Bronchial epithelial cell (primary cell): ENCODE measurements around the gene RBM47. TPM values are rescaled to one million over a fixed set of nuclear protein-coding genes. Genes with fewer than 3 reads are reported as not detected.

Experiments
- DNase-seq: peaks from one replicate; pipeline ENCODE4 v3.0.0-alpha.2; 2010; ENCODE audit warnings: low read depth
- FAIRE-seq: peaks from 2 replicates; lab custom pipeline; 2011; peaks lifted over from hg19 to GRCh38; lab: Jason Lieb, UNC
- H3K27me3 ChIP-seq: 2 replicates; pipeline ENCODE4 v1.5.1; 2011; ENCODE audit warnings: low read length; ENCODE audit not compliant: control insufficient read depth, insufficient read depth
- H3K36me3 ChIP-seq: 2 replicates; pipeline ENCODE4 v1.5.1; 2011; ENCODE audit warnings: low read length; ENCODE audit not compliant: control insufficient read depth, insufficient read depth
- H3K4me3 ChIP-seq: 2 replicates; pipeline ENCODE4 v1.5.1; 2011; ENCODE audit warnings: mild to moderate bottlenecking, low read depth, low read length, control low read depth
- total RNA-seq: library from RNA; depleted of rRNA; stranded (reverse); fragments of >200 nt; gene quantifications from 2 replicates; pipeline ENCODE4 v1.2.1, GENCODE V29; 2014
- TF ChIP-seq, protein P1 (sequence below): IDR thresholded peaks from 2 replicates; pipeline ENCODE4 v1.5.1; 2011; ENCODE audit warnings: mild to moderate bottlenecking, moderate library complexity, low read length, control low read depth, inconsistent platforms; ENCODE audit not compliant: insufficient read depth, severe bottlenecking

RBM47 gene
- total RNA-seq, 1 donor from 2014 or later: 35.0 TPM

DNA sequence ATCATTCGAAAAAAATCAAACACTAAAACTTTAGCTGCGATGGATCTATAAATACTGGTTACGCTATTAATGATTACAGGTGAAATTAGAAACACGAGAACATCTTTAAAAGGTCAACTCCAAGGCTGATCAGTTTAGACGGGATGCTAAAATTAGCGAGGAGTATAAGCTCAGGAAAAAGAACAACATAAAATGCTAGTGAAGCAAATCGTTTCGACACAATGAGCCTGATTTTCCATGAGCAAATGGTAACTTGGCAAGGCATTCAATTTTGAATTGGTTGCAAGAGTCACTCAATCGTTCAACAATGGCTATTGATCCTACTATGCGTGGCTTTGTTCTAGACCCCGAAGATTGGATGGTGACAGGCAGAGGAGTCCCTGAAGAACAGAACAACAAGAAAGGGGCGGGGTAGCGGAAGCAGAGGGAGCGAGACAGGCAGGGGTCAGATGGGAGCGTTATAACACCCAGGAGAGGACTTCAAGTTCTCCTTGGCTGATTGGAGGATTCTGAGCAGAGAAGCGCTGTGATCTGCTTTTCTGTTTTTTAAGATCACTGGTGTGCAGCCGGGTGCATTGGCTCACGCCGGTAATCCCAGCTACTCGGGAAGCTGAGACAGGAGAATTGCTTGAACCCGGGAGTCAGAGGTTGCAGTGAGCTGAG, 146.5 kb downstream of the RBM47 start:
- H3K36me3 ChIP-seq: no peaks in the 10 kb centered on the region
- H3K27me3 ChIP-seq: no peaks in the 10 kb centered on the region
- FAIRE-seq: no peak
- no peak overlapping the region for H3K4me3 ChIP-seq
- TF ChIP-seq, protein P1, sequence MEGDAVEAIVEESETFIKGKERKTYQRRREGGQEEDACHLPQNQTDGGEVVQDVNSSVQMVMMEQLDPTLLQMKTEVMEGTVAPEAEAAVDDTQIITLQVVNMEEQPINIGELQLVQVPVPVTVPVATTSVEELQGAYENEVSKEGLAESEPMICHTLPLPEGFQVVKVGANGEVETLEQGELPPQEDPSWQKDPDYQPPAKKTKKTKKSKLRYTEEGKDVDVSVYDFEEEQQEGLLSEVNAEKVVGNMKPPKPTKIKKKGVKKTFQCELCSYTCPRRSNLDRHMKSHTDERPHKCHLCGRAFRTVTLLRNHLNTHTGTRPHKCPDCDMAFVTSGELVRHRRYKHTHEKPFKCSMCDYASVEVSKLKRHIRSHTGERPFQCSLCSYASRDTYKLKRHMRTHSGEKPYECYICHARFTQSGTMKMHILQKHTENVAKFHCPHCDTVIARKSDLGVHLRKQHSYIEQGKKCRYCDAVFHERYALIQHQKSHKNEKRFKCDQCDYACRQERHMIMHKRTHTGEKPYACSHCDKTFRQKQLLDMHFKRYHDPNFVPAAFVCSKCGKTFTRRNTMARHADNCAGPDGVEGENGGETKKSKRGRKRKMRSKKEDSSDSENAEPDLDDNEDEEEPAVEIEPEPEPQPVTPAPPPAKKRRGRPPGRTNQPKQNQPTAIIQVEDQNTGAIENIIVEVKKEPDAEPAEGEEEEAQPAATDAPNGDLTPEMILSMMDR: no peak
- DNase-seq: no peak

DNA sequence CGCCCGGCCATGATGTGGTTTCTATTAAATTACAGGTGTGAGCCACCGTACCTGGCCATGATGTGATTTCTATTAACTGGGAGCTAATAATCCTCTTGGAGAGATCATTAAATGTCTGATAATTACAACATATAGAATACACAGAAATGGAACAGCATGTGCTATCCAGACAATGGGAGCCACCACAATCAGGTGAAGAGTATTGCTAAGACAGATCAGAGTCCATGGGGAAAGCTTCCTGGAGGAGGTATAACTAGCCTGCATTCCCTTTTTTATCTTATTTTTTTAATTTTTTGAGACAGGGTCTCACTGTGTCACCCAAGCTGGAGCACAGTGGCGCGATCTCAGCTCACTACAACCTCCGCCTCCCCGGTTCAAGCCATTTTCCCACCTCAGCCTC, 147.7 kb downstream of the RBM47 start:
- DNase-seq: no peak
- no peaks in the 10 kb centered on the region for H3K36me3 ChIP-seq
- no peak for FAIRE-seq
- H3K27me3 ChIP-seq: no peaks in the 10 kb centered on the region
- no peak overlapping the region for H3K4me3 ChIP-seq
- TF ChIP-seq, protein P1: no peak

DNA sequence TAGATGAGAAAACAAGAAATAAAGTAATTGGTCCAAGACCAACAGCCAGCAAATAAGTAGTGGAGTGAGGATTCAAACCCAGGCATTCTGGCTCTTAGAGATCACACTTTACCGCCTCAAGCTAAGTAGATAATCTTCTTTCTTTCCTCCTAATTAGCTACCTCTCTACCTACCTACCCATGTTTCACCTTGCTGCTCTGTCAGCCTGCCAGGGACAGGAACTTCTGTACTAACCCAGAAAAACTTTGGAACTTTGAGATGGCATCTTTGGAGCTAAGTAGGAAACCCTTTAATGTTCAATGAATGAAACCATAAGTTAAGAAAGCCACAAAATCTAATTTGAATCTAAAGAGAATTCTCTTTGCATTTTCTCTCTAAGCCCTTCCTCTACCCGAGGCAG, 149.4 kb downstream of the RBM47 start:
- H3K27me3 ChIP-seq: no peaks in the 10 kb centered on the region
- H3K4me3 ChIP-seq: no peak overlapping the region
- FAIRE-seq (no peak), DNase-seq (no peak)
- TF ChIP-seq, protein P1: no peak
- H3K36me3 ChIP-seq: no peaks in the 10 kb centered on the region

DNA sequence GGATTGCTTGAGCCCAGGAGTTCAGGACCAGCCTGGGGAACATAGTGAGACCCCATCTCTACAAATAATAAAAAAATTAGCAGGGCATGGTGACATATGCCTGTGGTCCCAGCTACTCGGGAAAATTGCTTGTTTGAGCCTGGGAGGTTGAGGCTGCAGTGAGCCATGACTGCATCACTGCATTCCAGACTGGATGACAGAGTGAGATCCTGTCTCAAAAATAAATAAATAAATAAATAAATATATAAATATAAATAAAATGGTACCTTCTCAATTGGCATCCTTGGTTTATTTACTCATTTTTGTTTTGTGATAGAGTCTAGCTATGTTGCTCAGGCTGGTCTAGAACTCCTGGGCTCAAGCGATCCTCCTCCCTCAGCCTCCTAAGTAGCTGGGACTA, 150.3 kb downstream of the RBM47 start:
- TF ChIP-seq, protein P1: no peak
- no peak overlapping the region for H3K4me3 ChIP-seq
- no peak for FAIRE-seq
- no peaks in the 10 kb centered on the region for H3K36me3 ChIP-seq
- no peaks in the 10 kb centered on the region for H3K27me3 ChIP-seq
- peak; percentile 18 for DNase-seq

DNA sequence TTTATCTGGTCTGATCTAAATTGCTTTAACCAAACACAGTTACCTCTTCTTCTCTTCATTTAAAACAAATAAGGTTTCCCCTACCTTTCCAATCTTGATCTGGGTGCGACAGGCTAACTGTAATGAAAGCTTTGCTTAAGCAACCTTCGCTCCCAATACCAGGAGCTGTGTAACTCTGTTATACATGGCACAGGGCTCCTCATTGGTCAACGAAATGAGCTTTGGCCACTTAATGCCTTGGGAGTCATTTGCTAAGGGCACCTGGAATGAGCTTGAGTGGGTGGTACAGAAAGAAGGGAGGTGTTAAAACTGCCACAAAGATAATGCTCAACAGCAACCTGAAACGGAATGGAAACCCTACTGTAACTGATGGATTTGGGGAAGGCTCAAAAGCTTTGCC, 154.1 kb downstream of the RBM47 start:
- TF ChIP-seq, protein P1: no peak
- FAIRE-seq (no peak), DNase-seq (no peak)
- H3K27me3 ChIP-seq: no peaks in the 10 kb centered on the region
- no peak overlapping the region for H3K4me3 ChIP-seq
- H3K36me3 ChIP-seq: no peaks in the 10 kb centered on the region
